Skin of body (tissue), 2 donors: Measurements from ENCODE around the gene WASHC4. TPM values are rescaled to one million over a fixed set of nuclear protein-coding genes. Genes with fewer than 3 reads are reported as not detected.

Experiments
- DNase-seq: peaks from one replicate; lab custom pipeline; 2025; lab: John Stamatoyannopoulos, UW
- total RNA-seq: library from RNA; depleted of rRNA; stranded (reverse); fragments of >200 nt; gene quantifications from one replicate; pipeline ENCODE4 v1.2.3, GENCODE V29; 2014

WASHC4 gene
- total RNA-seq, 1 donor from 2014 or later, result 97.0 TPM

- DNase-seq, result no peak
Measured at GRCh38 chr12:105205322-105206048, 98.0 kb downstream of the WASHC4 start.

GRCh38 chr12:105206686-105207374, 99.3 kb downstream of the WASHC4 start:
- no peak for DNase-seq

- DNase-seq, result no peak
Measured at GRCh38 chr12:105209091-105209490, 101.6 kb downstream of the WASHC4 start.

GRCh38 chr12:105212438-105212837, 104.9 kb downstream of the WASHC4 start:
- peak; percentile 40 for DNase-seq

GRCh38 chr12:105214148-105214547, 106.6 kb downstream of the WASHC4 start:
- no peak for DNase-seq

GRCh38 chr12:105214670-105215375, 107.3 kb downstream of the WASHC4 start:
- no peak for DNase-seq

- DNase-seq, result peak; percentile 15
Measured at GRCh38 chr12:105218434-105218833, 110.9 kb downstream of the WASHC4 start.

Other genes starting within 250 kb of the WASHC4 start
- 17.2 TPM for gene SLC41A2, start 149.4 kb upstream of the WASHC4 start, total RNA-seq
- gene NOPCHAP1, start 121.4 kb upstream of the WASHC4 start, total RNA-seq, result 9.9 TPM
- 21.9 TPM for gene ALDH1L2, start 23.3 kb upstream of the WASHC4 start, total RNA-seq
- gene APPL2, start 128.4 kb downstream of the WASHC4 start, total RNA-seq, result 71.7 TPM
- gene C12orf75, start 223.0 kb downstream of the WASHC4 start, total RNA-seq, result 18.1 TPM